AG04449 (cell line): Measurements from ENCODE around the gene SH3RF1.

Experiments
- CTCF ChIA-PET: fragments of 350-600 bp; formaldehyde crosslinking; extraction: SDS; loops from one replicate; lab custom pipeline; 2021; ENCODE audit warnings: antibody characterized with exemption; lab: Yijun Ruan, JAX
- POLR2A ChIA-PET: fragments of 400-600, 350-600 bp; formaldehyde crosslinking; extraction: SDS; loops from one replicate; lab custom pipeline; 2020; ENCODE audit warnings: antibody characterized with exemption, inconsistent platforms; lab: Yijun Ruan, JAX
- DNase-seq: peaks from one replicate; pipeline ENCODE4 v3.0.0-alpha.2; 2010; ENCODE audit warnings: low read depth, low spot score
- H3K4me3 ChIP-seq: 2 replicates; pipeline ENCODE4 v1.5.1; 2011; ENCODE audit warnings: low read depth, mild to moderate bottlenecking, control low read depth, low read length
- CTCF ChIP-seq: IDR thresholded peaks from one replicate; pipeline ENCODE4 v1.5.1; 2011; ENCODE audit warnings: mild to moderate bottlenecking, moderate library complexity, low read length, control low read depth, inconsistent platforms; ENCODE audit not compliant: insufficient read depth; ENCODE audit errors: missing control alignments

Gene SH3RF1

GRCh38 chr4:169228076-169228475, 42.7 kb downstream of the SH3RF1 start:
- no peak overlapping the region for H3K4me3 ChIP-seq
- TF ChIP-seq CTCF = no peak
- no peak for DNase-seq
- ChIA-PET CTCF (no interaction called here), POLR2A (no interaction called here)

GRCh38 chr4:169226565-169226964, 44.2 kb downstream of the SH3RF1 start:
- TF ChIP-seq CTCF = no peak
- ChIA-PET CTCF (interaction anchor here (0.8 kb wide), 1 partner anchor 28 kb away, joined by 3 read pairs; no protein-coding TSS in a partner anchor), POLR2A (interaction anchor here (1.0 to 1.4 kb wide), 2 partner anchors 44 to 156 kb away, joined by 3 to 4 read pairs; partner anchors contain the start of gene SH3RF1)
- no peak overlapping the region for H3K4me3 ChIP-seq
- no peak for DNase-seq

GRCh38 chr4:169225812-169226211, 44.9 kb downstream of the SH3RF1 start:
- no peak for DNase-seq
- H3K4me3 ChIP-seq = no peak overlapping the region
- CTCF ChIA-PET = interaction anchor here (0.8 to 1.2 kb wide), 2 partner anchors 29 to 47 kb away, joined by 3 to 4 read pairs; no protein-coding TSS in a partner anchor
- no peak for TF ChIP-seq CTCF
- POLR2A ChIA-PET = interaction anchor here (0.6 to 1.4 kb wide), 6 partner anchors 9 to 216 kb away, joined by 3 to 5 read pairs (median 4); partner anchors contain the start of genes CBR4 and SH3RF1

GRCh38 chr4:169225058-169225751, 45.6 kb downstream of the SH3RF1 start:
- no peak for TF ChIP-seq CTCF
- DNase-seq = peak; percentile 94
- POLR2A ChIA-PET = interaction anchor here (0.6 to 1.4 kb wide), 6 partner anchors 9 to 215 kb away, joined by 3 to 5 read pairs (median 4); partner anchors contain the start of genes CBR4 and SH3RF1
- H3K4me3 ChIP-seq = no peak overlapping the region
- CTCF ChIA-PET = interaction anchor here (1.2 kb wide), 1 partner anchor 48 kb away, joined by 4 read pairs; no protein-coding TSS in a partner anchor

GRCh38 chr4:169222761-169223160, 48.0 kb downstream of the SH3RF1 start:
- POLR2A ChIA-PET = no interaction called here
- CTCF ChIA-PET = interaction anchor here (0.7 to 0.9 kb wide), 2 partner anchors 12 to 263 kb away, joined by 3 read pairs; no protein-coding TSS in a partner anchor
- TF ChIP-seq CTCF = no peak
- H3K4me3 ChIP-seq = no peak overlapping the region
- no peak for DNase-seq

- H3K4me3 ChIP-seq = no peak overlapping the region
- DNase-seq = no peak
- POLR2A ChIA-PET = no interaction called here
- CTCF ChIA-PET = no interaction called here
- TF ChIP-seq CTCF = no peak
Measured at GRCh38 chr4:169221662-169222061, 49.1 kb downstream of the SH3RF1 start.
